Measurements from ENCODE around the gene MBD3L5. TPM values are rescaled to one million over a fixed set of nuclear protein-coding genes. Genes with fewer than 3 reads are reported as not detected.
"Not testable (repeated sequence)": the region's sequence is repeated elsewhere in the genome, so short reads cannot be mapped to it uniquely, and the experiment has no call there.

Gene MBD3L5
- total RNA-seq = not detected

DNA sequence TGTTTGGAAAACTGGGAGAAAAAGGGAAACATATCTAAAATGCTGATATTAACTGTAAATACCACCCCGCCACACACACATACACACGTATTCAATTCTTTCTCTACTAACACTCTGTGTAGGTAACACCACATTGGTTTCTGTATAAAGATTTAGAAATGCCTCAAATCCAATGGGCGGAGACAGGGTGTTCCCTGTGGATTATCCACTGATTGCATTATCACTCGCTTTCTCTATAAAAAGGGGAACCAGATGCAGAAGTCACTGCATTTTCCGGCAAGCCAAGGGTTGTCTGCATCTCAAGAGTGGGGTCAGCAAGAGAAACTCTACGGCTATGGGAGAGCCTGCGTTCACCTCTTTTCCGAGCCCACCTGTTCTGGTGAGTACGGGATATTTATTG lies at the start of gene MBD3L5:
Gene MBD3L5 (plus strand): TSS at position 301 of the 400 bp plus-strand sequence. CDS start 34 bp downstream, at position 335.
- not testable (repeated sequence) for ATAC-seq (ENCODE audit: insufficient number of reproducible peaks, low FRiP score, low read depth); H3K4me1 ChIP-seq (ENCODE audit: control insufficient read depth in 1 of 2, low read depth in 2 of 2); DNase-seq (ENCODE audit: low spot score); H3K27ac ChIP-seq; H3K36me3 ChIP-seq; H3K4me3 ChIP-seq; H3K9me3 ChIP-seq; H3K27me3 ChIP-seq (replicated peaks; ENCODE audit: insufficient read depth)

DNA sequence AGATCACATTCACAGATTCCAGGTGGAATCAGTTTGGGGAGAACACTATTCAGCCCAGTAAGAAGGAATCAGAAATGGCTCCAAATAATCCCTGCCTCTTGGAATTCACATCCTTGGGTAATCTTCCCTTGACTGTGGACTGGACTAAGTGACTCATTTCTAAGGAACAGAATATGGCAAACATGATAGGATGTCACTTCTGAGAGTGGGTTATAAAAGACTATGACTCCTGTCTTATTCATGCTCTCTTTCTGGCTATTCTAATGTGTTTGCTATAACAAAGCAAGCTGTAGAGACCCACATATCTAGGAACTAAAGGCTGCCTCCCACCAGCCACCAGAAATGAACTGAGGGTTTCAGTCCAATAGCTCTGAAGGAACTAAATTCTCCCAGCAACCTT lies 46.9 kb upstream of the MBD3L5 start:
- H3K27ac ChIP-seq = no peak overlapping the region
- DNase-seq (ENCODE audit: low spot score) (no peak), ATAC-seq (ENCODE audit: insufficient number of reproducible peaks, low FRiP score, low read depth) (no peak)
- no peak overlapping the region for H3K4me3 ChIP-seq
- H3K9me3 ChIP-seq = peaks cover 16% of the 10 kb centered on the region
- H3K36me3 ChIP-seq = no peaks in the 10 kb centered on the region
- H3K4me1 ChIP-seq (ENCODE audit: control insufficient read depth in 1 of 2, low read depth in 2 of 2) = no peaks in the 10 kb centered on the region
- TF ChIP-seq, protein P1, sequence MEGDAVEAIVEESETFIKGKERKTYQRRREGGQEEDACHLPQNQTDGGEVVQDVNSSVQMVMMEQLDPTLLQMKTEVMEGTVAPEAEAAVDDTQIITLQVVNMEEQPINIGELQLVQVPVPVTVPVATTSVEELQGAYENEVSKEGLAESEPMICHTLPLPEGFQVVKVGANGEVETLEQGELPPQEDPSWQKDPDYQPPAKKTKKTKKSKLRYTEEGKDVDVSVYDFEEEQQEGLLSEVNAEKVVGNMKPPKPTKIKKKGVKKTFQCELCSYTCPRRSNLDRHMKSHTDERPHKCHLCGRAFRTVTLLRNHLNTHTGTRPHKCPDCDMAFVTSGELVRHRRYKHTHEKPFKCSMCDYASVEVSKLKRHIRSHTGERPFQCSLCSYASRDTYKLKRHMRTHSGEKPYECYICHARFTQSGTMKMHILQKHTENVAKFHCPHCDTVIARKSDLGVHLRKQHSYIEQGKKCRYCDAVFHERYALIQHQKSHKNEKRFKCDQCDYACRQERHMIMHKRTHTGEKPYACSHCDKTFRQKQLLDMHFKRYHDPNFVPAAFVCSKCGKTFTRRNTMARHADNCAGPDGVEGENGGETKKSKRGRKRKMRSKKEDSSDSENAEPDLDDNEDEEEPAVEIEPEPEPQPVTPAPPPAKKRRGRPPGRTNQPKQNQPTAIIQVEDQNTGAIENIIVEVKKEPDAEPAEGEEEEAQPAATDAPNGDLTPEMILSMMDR (IDR thresholded peaks at IDR 0.05) = no peak
- H3K27me3 ChIP-seq (replicated peaks; ENCODE audit: insufficient read depth) = no peaks in the 10 kb centered on the region

DNA sequence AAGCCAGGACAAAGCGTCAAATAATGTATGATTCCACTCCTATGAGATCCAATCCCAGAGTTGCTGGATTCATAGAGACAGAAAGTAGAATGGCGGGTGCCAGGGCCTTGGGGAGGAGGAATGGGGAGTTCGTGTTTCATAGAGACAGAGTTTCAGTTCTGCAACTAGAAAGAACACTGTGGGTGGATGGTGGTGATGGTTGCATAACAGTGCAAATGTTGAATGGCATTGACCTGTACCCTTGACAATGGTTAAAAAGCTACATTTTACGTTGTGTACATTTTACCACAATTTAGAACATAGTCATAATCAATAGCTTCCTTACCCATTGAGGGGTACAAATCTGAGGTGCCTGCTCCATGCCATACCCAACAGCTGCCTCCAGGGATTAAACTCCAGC lies 42.5 kb upstream of the MBD3L5 start:
- no peak for ATAC-seq (ENCODE audit: insufficient number of reproducible peaks, low FRiP score, low read depth)

DNA sequence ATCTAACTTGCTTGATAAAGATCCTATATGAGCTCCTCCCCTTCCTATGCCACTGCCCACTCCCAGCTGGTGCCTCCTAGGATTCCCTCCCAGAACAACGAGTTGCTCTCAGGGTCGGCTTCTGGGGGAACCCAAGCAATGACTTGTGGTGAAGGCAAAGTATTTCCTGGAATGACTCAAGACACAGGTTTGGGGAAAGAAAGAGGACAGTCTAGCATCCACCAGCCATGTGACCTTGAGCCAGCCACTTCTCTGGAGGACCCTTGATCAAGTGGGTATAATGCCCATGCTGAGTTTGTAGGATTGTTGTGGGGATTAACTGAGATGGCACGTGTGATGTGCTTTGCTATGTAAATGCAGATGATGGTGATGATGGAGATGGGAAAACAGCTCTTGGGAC lies 42.1 kb upstream of the MBD3L5 start:
- ATAC-seq (ENCODE audit: insufficient number of reproducible peaks, low FRiP score, low read depth) (no peak), DNase-seq (ENCODE audit: low spot score) (no peak)
- no peak overlapping the region for H3K27ac ChIP-seq
- peaks cover 15% of the 10 kb centered on the region for H3K9me3 ChIP-seq
- no peaks in the 10 kb centered on the region for H3K36me3 ChIP-seq
- no peak overlapping the region for H3K4me3 ChIP-seq
- TF ChIP-seq, protein P1 (IDR thresholded peaks at IDR 0.05) = no peak
- no peaks in the 10 kb centered on the region for H3K4me1 ChIP-seq (ENCODE audit: control insufficient read depth in 1 of 2, low read depth in 2 of 2)
- no peaks in the 10 kb centered on the region for H3K27me3 ChIP-seq (replicated peaks; ENCODE audit: insufficient read depth)

More for the DNA sequence above, 42.5 kb upstream of the MBD3L5 start:
- Histone ChIP-seq H3K27ac (no peak overlapping the region), H3K36me3 (no peaks in the 10 kb centered on the region), H3K9me3 (peaks cover 16% of the 10 kb centered on the region), H3K4me1 (ENCODE audit: control insufficient read depth in 1 of 2, low read depth in 2 of 2) (no peaks in the 10 kb centered on the region), H3K27me3 (replicated peaks; ENCODE audit: insufficient read depth) (no peaks in the 10 kb centered on the region), H3K4me3 (no peak overlapping the region)
- no peak for DNase-seq (ENCODE audit: low spot score)
- TF ChIP-seq, protein P1 (IDR thresholded peaks at IDR 0.05) = no peak

DNA sequence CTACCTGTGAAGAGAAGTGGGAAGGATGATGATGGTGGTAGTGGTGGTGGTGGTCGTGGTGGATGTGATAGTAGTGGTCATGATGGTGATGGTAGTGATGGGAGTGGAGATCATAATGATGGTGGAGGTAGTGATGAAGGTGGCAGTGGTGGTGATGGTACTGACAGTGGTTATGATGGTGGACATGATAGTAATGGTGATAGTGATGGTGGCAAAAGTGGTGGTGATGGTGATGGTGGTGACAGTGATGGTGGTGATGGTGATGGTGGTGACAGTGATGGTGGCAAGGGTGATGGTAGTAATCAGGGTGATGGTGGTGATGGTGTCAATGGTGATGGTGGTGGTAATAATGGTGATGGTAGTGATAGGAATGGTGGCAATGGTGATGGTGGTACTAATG lies 35.3 kb upstream of the MBD3L5 start:
- no peak overlapping the region for H3K27ac ChIP-seq
- DNase-seq (ENCODE audit: low spot score) (no peak), ATAC-seq (ENCODE audit: insufficient number of reproducible peaks, low FRiP score, low read depth) (no peak)
- H3K27me3 ChIP-seq (replicated peaks; ENCODE audit: insufficient read depth) = no peaks in the 10 kb centered on the region
- H3K9me3 ChIP-seq = no peaks in the 10 kb centered on the region
- H3K4me1 ChIP-seq (ENCODE audit: control insufficient read depth in 1 of 2, low read depth in 2 of 2) = no peaks in the 10 kb centered on the region
- H3K36me3 ChIP-seq = no peaks in the 10 kb centered on the region
- TF ChIP-seq, protein P1 (IDR thresholded peaks at IDR 0.05) = no peak
- H3K4me3 ChIP-seq = no peak overlapping the region

DNA sequence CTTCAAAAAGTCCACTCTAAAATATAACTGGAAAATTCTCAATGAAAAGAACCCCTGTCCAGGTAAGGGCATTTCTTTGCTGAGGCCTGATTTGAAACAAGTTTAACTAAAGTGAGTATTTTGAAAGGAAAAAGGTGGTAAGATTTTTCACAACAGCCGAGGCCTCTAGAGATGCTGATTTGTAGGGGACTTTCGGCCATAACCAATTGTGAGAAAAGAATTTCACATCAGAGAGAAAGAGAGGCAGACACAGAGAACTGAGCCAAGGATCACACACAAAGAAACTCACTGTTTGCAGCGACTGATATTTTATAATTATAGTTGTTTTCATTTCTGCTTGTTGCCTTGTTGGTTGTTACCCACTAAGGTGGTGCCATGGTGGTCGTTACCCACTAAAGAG lies 33.6 kb upstream of the MBD3L5 start:
- Histone ChIP-seq H3K4me3 (no peak overlapping the region), H3K27ac (no peak overlapping the region), H3K4me1 (ENCODE audit: control insufficient read depth in 1 of 2, low read depth in 2 of 2) (no peaks in the 10 kb centered on the region), H3K36me3 (no peaks in the 10 kb centered on the region), H3K9me3 (no peaks in the 10 kb centered on the region), H3K27me3 (replicated peaks; ENCODE audit: insufficient read depth) (no peaks in the 10 kb centered on the region)
- no peak for ATAC-seq (ENCODE audit: insufficient number of reproducible peaks, low FRiP score, low read depth)
- TF ChIP-seq, protein P1 (IDR thresholded peaks at IDR 0.05) = no peak
- DNase-seq (ENCODE audit: low spot score) = no peak

All from thoracic aorta (tissue), 2 donors.